ENCODE results near the gene DCLRE1C. TPM values are rescaled to one million over a fixed set of nuclear protein-coding genes. Genes with fewer than 3 reads are reported as not detected.
"Not testable (repeated sequence)": the region's sequence is repeated elsewhere in the genome, so short reads cannot be mapped to it uniquely, and the experiment has no call there.

Gene DCLRE1C
- total RNA-seq, 1 donor from 2014 or later: 5.5 TPM

DNA sequence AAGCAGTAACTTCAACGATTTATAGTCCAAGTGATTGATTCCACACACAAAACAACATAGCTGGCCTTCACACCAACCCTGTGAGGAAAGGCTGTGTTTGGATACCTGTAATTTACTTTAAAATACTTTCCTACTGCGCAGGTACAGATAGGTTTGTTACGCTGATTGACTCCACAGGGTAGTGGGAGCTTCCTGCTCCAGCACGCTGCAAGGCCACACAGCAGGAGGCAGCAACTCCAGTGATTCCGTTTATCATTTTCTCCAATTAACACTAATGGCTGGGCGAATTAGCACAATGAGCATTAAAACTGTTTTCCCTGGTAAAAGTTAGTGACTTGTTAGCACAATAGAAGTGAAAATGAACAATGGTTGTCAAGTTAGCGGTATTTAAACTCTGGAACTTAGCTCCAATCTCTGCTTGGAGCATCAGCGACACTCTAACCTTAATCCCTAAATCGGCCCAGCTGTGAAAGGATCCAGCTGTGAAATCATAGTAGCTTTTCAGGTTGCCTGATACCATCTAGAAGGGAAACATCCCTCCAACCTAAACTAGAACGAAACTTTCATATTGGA lies 959 bp downstream of the DCLRE1C start:
- no peak for TF ChIP-seq CTCF (IDR thresholded peaks at IDR 0.05; ENCODE audit: unreplicated experiment)
- Mint-ChIP-seq H3K27me3 (ENCODE audit: unreplicated experiment) (peaks cover 4% of the 10 kb centered on the region), H3K4me3 (ENCODE audit: unreplicated experiment) (peak overlapping the region; percentile 84), H3K9me3 (ENCODE audit: unreplicated experiment) (no peaks in the 10 kb centered on the region), H3K27ac (ENCODE audit: unreplicated experiment) (no peak overlapping the region), H3K36me3 (ENCODE audit: low read depth, unreplicated experiment) (no peaks in the 10 kb centered on the region), H3K4me1 (ENCODE audit: unreplicated experiment) (peaks cover 21% of the 10 kb centered on the region)
- DNase-seq (ENCODE audit: low spot score): peak; percentile 8

DNA sequence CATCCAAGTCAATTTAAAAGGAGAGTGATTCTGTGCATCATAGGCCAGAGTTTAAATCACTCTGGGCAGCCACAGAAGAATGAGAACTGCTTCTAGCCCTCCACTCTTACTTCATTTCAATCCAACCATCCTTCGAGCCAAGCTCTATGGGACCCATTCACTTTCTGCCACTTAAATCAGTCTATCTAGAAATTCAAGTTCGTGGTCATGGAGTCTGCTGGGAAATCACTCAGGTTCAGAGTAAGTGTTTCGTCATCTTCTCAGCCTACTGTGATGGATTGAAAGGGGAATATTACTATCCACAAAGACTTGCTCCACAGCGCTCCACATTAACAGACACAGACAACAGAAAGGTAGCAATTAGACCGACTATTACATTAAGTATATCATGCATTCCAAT lies 4.6 kb downstream of the DCLRE1C start:
- H3K4me3 Mint-ChIP-seq (ENCODE audit: unreplicated experiment): no peak overlapping the region
- no peak overlapping the region for H3K27ac Mint-ChIP-seq (ENCODE audit: unreplicated experiment)
- DNase-seq (ENCODE audit: low spot score): no peak
- H3K36me3 Mint-ChIP-seq (ENCODE audit: low read depth, unreplicated experiment): peaks cover 6% of the 10 kb centered on the region
- H3K9me3 Mint-ChIP-seq (ENCODE audit: unreplicated experiment): no peaks in the 10 kb centered on the region
- H3K27me3 Mint-ChIP-seq (ENCODE audit: unreplicated experiment): peaks cover 1% of the 10 kb centered on the region
- TF ChIP-seq CTCF (IDR thresholded peaks at IDR 0.05; ENCODE audit: unreplicated experiment): no peak
- H3K4me1 Mint-ChIP-seq (ENCODE audit: unreplicated experiment): peaks cover 11% of the 10 kb centered on the region

DNA sequence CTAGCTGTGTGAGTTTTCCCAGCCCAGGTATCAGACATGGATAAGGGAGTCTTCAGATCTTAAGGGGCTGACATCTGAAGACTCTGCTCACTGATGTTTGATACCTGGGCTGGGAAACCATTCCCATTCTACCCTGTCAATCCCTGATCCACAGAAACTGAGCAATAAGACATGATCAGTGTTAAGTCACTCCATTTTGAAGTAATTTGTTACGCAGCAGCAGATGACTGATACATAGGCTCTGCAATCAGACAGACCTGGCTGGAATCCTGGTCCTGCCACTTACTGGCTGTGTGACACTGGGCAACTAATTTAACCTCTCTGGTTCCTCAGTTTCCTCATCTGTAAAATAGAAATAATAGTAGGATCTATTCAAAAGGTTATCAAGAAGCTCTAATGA lies 6.6 kb downstream of the DCLRE1C start:
- Mint-ChIP-seq H3K27me3 (ENCODE audit: unreplicated experiment) (peaks cover 1% of the 10 kb centered on the region), H3K36me3 (ENCODE audit: low read depth, unreplicated experiment) (peaks cover 6% of the 10 kb centered on the region), H3K9me3 (ENCODE audit: unreplicated experiment) (no peaks in the 10 kb centered on the region), H3K4me3 (ENCODE audit: unreplicated experiment) (no peak overlapping the region), H3K27ac (ENCODE audit: unreplicated experiment) (no peak overlapping the region), H3K4me1 (ENCODE audit: unreplicated experiment) (peaks cover 10% of the 10 kb centered on the region)
- no peak for DNase-seq (ENCODE audit: low spot score)
- no peak for TF ChIP-seq CTCF (IDR thresholded peaks at IDR 0.05; ENCODE audit: unreplicated experiment)

DNA sequence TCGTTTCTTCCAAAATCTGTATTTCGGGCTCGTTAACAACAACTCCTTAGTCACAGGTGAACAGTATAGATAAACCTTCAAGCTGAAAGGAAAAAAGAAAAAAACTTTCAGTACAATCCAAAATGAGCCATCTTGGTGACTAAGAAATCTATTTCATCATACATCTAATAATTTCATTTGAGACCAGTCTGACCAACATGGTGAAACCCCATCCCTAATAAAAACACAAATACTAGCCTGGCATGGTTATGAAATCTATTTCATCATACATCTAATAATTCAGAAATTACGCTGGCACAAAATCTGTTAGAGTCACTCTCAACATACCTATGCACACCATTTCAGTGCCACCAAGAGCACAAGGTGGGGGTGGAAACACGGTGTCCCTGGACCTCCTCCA lies 8.8 kb downstream of the DCLRE1C start:
- Mint-ChIP-seq H3K27me3 (ENCODE audit: unreplicated experiment) (peaks cover 3% of the 10 kb centered on the region), H3K36me3 (ENCODE audit: low read depth, unreplicated experiment) (peaks cover 6% of the 10 kb centered on the region), H3K27ac (ENCODE audit: unreplicated experiment) (no peak overlapping the region), H3K9me3 (ENCODE audit: unreplicated experiment) (no peaks in the 10 kb centered on the region), H3K4me3 (ENCODE audit: unreplicated experiment) (no peak overlapping the region), H3K4me1 (ENCODE audit: unreplicated experiment) (peaks cover 15% of the 10 kb centered on the region)
- DNase-seq (ENCODE audit: low spot score): no peak
- TF ChIP-seq CTCF (IDR thresholded peaks at IDR 0.05; ENCODE audit: unreplicated experiment): no peak

DNA sequence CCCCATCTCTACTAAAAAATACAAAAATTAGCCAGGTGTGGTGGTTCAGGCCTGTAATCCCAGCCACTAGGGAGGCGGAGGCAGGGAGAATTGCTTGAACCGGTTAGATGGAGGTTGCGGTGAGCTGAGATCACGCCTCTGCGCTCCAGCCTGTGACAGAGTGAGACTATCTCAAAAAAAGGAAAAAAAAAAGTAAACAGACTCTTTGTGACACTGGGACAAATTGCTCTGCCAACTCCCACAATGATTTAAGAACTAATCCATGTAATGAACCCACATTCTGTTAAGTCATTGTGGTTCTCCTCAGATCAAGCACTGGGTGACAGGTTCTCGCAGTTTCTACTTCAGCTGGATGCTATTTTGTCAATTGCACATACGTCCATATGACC lies 11.0 kb downstream of the DCLRE1C start:
- H3K27me3 Mint-ChIP-seq (ENCODE audit: unreplicated experiment); H3K9me3 Mint-ChIP-seq (ENCODE audit: unreplicated experiment); H3K27ac Mint-ChIP-seq (ENCODE audit: unreplicated experiment); DNase-seq (ENCODE audit: low spot score); H3K4me3 Mint-ChIP-seq (ENCODE audit: unreplicated experiment); H3K36me3 Mint-ChIP-seq (ENCODE audit: low read depth, unreplicated experiment): not testable (repeated sequence)
- peaks cover 15% of the 10 kb centered on the region for H3K4me1 Mint-ChIP-seq (ENCODE audit: unreplicated experiment)

- H3K4me3 Mint-ChIP-seq (ENCODE audit: unreplicated experiment); DNase-seq (ENCODE audit: low spot score); H3K36me3 Mint-ChIP-seq (ENCODE audit: low read depth, unreplicated experiment); H3K9me3 Mint-ChIP-seq (ENCODE audit: unreplicated experiment); H3K27me3 Mint-ChIP-seq (ENCODE audit: unreplicated experiment): not testable (repeated sequence)
- peak overlapping the region; percentile 88 for H3K27ac Mint-ChIP-seq (ENCODE audit: unreplicated experiment)
- H3K4me1 Mint-ChIP-seq (ENCODE audit: unreplicated experiment): peaks cover 15% of the 10 kb centered on the region
Measured at GRCh38 chr10:14942147-14942949, 11.5 kb downstream of the DCLRE1C start.

DNA sequence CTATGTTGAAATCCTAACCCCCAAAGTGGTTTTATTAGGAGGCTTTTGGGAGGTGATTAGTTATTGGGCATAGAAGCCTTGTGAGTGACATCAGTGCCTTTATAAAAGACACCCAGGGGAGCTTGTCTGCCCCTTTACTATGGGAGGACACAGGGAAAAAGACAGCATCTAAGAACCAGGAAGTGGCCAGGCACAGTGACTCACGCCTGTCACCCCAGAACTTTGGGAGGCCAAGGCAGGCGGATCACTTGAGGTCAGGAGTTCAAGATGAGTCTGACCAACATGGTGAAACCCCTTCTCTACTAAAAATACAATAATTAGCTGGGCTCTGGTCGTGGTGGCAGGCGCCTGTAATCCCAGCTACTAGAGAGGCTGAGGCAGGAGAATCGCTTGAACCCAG lies 14.9 kb downstream of the DCLRE1C start:
- not testable (repeated sequence) for H3K4me3 Mint-ChIP-seq (ENCODE audit: unreplicated experiment); H3K27me3 Mint-ChIP-seq (ENCODE audit: unreplicated experiment)

More for the DNA sequence above, 14.9 kb downstream of the DCLRE1C start:
- H3K4me1 Mint-ChIP-seq (ENCODE audit: unreplicated experiment): peaks cover 15% of the 10 kb centered on the region
- H3K36me3 Mint-ChIP-seq (ENCODE audit: low read depth, unreplicated experiment); DNase-seq (ENCODE audit: low spot score); H3K27ac Mint-ChIP-seq (ENCODE audit: unreplicated experiment); H3K9me3 Mint-ChIP-seq (ENCODE audit: unreplicated experiment): not testable (repeated sequence)

Data from endothelial cell (in vitro differentiated cells).